ENCODE measurements around the gene SCAPER. TPM values are rescaled to one million over a fixed set of nuclear protein-coding genes. Genes with fewer than 3 reads are reported as not detected.

The SCAPER gene
- total RNA-seq, 4 donors from 2014 or later = 18.7 to 22.4 (median 19.2) TPM

- Histone ChIP-seq H3K36me3 (peaks cover 0 to 26% (median 11%) of the 10 kb centered on the region in 4 donors), H3K4me1 (peaks cover 60 to 76% (median 75%) of the 10 kb centered on the region in 4 donors), H3K27me3 (peaks cover 0 to 99% (median 11%) of the 10 kb centered on the region in 4 donors), H3K4me3 (peak overlapping the region; percentile 37 to 58 (median 51)), H3K9me3 (no peaks in the 10 kb centered on the region), H3K27ac (replicated peaks in 1 of 4) (peak overlapping the region; percentile 10 to 49 (median 24))
- DNase-seq (ENCODE audit: extremely low spot score) = no peak
- intact Hi-C loops (cut with DNase I) = no loop called here
- TF ChIP-seq POLR2AphosphoS5 (IDR thresholded peaks at IDR 0.05) (no peak), POLR2A (IDR thresholded peaks at IDR 0.05; ENCODE audit: low read depth) (no peak), EP300 (IDR thresholded peaks at IDR 0.05) (no peak)
- TF ChIP-seq, protein P1, sequence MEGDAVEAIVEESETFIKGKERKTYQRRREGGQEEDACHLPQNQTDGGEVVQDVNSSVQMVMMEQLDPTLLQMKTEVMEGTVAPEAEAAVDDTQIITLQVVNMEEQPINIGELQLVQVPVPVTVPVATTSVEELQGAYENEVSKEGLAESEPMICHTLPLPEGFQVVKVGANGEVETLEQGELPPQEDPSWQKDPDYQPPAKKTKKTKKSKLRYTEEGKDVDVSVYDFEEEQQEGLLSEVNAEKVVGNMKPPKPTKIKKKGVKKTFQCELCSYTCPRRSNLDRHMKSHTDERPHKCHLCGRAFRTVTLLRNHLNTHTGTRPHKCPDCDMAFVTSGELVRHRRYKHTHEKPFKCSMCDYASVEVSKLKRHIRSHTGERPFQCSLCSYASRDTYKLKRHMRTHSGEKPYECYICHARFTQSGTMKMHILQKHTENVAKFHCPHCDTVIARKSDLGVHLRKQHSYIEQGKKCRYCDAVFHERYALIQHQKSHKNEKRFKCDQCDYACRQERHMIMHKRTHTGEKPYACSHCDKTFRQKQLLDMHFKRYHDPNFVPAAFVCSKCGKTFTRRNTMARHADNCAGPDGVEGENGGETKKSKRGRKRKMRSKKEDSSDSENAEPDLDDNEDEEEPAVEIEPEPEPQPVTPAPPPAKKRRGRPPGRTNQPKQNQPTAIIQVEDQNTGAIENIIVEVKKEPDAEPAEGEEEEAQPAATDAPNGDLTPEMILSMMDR (IDR thresholded peaks at IDR 0.05) = no peak
- 9% methylated on average over 17 of the region's 53 CpGs for WGBS
These were observed 564.8 kb downstream of the SCAPER start for GRCh38 chr15:76340198-76340802.

DNA sequence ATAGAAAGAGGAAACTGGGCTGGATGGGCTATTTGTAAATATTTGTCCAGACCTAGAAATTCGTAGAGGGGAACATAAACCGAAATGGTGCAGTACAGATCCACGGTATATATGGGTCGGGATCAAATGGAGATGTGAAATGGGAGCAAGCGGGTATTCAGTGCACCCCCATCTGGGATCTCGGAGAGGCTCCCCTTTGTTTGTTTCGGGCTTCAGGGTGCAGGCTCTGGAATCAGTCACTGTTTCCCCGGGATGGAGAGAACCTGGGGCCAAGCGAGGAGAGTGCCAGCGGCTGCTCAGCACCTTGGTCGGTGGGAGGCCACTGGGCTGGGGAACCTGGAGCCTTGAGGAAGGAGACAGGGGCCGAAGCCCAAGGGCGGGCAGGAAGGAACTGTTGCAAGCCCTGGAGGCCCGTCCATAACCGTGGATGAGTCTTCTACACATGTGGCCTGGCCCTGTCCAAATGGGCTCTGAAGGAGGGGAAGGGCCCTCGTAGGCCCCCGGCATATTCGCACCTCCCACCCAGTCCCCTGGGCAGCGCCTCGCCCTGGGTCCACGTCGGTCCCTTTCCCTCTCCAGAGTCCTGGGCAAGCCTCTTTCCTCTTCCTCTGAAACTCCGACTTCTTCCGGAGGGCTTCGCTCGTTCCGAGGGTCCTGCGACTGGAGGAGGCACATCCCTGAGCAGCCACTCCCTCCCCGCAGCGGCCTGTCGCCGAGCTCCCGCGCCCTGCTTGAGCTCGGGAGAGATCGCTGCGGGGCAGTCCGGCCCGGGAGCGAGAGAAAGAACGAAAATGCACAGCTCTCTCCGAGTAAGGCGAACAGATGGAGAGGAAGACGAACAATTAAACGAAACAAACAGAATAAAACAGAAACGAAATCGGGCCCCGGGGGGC is 565.6 kb downstream of the SCAPER start:
- intact Hi-C loops (cut with DNase I) = no loop called here
- DNase-seq (ENCODE audit: extremely low spot score) = no peak
- H3K27ac ChIP-seq (replicated peaks in 1 of 4) = peak overlapping the region; percentile 10 to 78 (median 32)
- peaks cover 63 to 79% (median 78%) of the 10 kb centered on the region in 4 donors for H3K4me1 ChIP-seq
- H3K36me3 ChIP-seq = peaks cover 0 to 26% (median 11%) of the 10 kb centered on the region in 4 donors
- peaks cover 0 to 99% (median 8%) of the 10 kb centered on the region in 4 donors for H3K27me3 ChIP-seq
- H3K4me3 ChIP-seq = peak overlapping the region; percentile 37 to 58 (median 51)
- no peaks in the 10 kb centered on the region for H3K9me3 ChIP-seq
- 44% methylated on average over 45 of the region's 48 CpGs for WGBS
- TF ChIP-seq, protein P1 (IDR thresholded peaks at IDR 0.05) = no peak
- TF ChIP-seq POLR2A (IDR thresholded peaks at IDR 0.05; ENCODE audit: low read depth) = no peak
- no peak for TF ChIP-seq POLR2AphosphoS5 (IDR thresholded peaks at IDR 0.05)
- TF ChIP-seq EP300 (IDR thresholded peaks at IDR 0.05) = no peak

DNA sequence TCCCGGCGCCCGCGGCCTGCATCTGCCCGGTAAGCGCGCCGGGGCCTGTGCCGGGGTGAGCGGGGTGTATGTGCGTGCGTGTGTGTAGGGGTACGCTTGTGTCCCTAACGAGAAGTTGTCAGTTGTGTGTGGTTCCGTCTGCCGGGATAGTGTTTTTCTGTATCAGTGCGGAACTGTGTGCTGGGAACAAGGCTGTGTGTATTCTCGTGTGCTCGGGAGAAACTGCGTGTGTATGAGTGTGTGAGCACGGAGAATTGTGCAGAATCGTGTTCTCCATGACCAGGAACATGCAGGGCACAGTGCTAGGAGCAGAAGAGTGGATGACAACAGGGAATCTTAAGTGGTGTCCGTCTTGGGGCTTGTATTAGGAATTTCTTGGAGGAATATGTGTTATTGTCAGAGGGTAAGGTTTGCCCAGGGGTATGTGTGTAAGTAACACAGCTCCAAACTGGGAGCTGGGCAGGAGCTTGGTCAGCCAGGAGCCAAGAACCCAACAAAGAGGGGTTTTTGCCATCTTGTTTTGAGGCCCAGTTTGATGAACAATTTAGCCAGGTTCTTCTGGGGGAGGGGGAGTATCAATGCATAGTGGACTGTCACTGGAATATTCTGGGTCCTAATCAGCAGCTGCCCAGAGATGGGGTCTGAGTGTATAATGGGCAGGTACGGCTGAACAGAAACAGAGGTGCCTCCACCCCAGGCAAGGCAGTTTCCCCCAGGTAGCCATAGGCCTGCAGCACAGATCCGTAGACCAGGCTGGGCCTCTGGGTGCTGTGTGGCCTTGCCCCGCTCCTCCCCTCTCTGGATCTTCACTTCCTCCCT is 566.4 kb downstream of the SCAPER start:
- no peak for DNase-seq (ENCODE audit: extremely low spot score)
- Histone ChIP-seq H3K36me3 (peaks cover 0 to 26% (median 11%) of the 10 kb centered on the region in 4 donors), H3K27me3 (peaks cover 0 to 100% (median 8%) of the 10 kb centered on the region in 4 donors), H3K4me3 (peak overlapping the region; percentile 52 to 68 (median 57)), H3K27ac (replicated peaks in 1 of 4) (peak overlapping the region; percentile 78 to 82 (median 80)), H3K4me1 (peaks cover 63 to 79% (median 78%) of the 10 kb centered on the region in 4 donors), H3K9me3 (no peaks in the 10 kb centered on the region)
- WGBS = 49% methylated on average over 11 of the region's 26 CpGs
- TF ChIP-seq POLR2A (IDR thresholded peaks at IDR 0.05; ENCODE audit: low read depth) (no peak), EP300 (IDR thresholded peaks at IDR 0.05) (no peak), POLR2AphosphoS5 (IDR thresholded peaks at IDR 0.05) (no peak)
- TF ChIP-seq, protein P1 (IDR thresholded peaks at IDR 0.05) = no peak
- intact Hi-C loops (cut with DNase I) = no loop called here

- H3K27ac ChIP-seq (replicated peaks in 1 of 4) = peak overlapping the region; percentile 78 to 82 (median 80)
- TF ChIP-seq EP300 (IDR thresholded peaks at IDR 0.05) = no peak
- TF ChIP-seq POLR2A (IDR thresholded peaks at IDR 0.05; ENCODE audit: low read depth) = no peak
- peak in 1 of 2 donors; percentile 1 for TF ChIP-seq POLR2AphosphoS5 (IDR thresholded peaks at IDR 0.05)
- TF ChIP-seq, protein P1 (IDR thresholded peaks at IDR 0.05) = peak in 1 of 3 experiments; percentile 4
- H3K27me3 ChIP-seq = peaks cover 0 to 99% (median 6%) of the 10 kb centered on the region in 4 donors
- 8% methylated on average over 15 of the region's 89 CpGs for WGBS
- peaks cover 61 to 78% (median 75%) of the 10 kb centered on the region in 4 donors for H3K4me1 ChIP-seq
- intact Hi-C loops (cut with DNase I) = no loop called here
- peaks cover 0 to 26% (median 10%) of the 10 kb centered on the region in 4 donors for H3K36me3 ChIP-seq
- H3K9me3 ChIP-seq = no peaks in the 10 kb centered on the region
- peak overlapping the region; percentile 52 to 68 (median 57) for H3K4me3 ChIP-seq
- no peak for DNase-seq (ENCODE audit: extremely low spot score)
These were observed 567.2 kb downstream of the SCAPER start for GRCh38 chr15:76337696-76338485.

Data from esophagus muscularis mucosa (tissue), 4 donors.